HG03066 (cell line): ENCODE results near the gene EN2.

ENCODE experiments used
- ATAC-seq: cut with Tn5 transposase; IDR thresholded peaks from one replicate; pipeline ENCODE4 v1.9.1; 2021; ENCODE audit warnings: low read depth; ENCODE audit not compliant: unreplicated experiment

The EN2 gene

DNA sequence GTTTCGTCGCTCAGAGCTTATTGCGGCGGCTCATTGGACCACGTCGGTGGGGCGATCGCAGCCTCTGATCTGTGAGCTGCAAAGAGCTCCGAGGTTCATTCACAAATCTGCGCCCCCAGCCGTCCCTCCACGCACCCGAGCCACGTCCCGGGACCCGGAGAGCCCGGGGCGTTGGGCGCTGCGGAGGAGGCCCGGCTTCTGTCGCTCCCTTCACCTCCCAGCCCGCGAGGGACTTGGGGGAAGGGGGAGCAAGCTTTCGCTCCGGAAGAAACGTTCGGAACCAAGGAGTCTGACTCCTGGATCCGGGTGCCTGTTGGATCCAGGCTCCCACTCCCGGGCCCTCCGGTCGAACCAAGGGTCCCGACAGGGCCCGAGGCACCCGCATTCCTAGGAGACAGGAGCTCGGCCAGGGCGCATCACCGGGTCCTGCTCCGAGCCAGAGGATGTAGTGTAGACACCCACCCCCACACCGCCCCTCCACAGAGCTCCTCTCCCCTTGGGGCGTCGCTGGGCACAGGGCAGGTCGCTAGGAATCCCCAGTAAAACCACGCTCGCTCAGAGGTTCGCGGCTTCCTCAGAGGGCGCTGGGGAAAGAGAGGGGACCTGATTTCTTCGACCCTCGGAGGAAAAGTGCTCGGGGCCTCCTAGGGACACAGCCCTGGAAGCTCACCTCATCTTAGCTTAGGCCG, 7.9 kb upstream of the EN2 start:
- ATAC-seq, result no peak

DNA sequence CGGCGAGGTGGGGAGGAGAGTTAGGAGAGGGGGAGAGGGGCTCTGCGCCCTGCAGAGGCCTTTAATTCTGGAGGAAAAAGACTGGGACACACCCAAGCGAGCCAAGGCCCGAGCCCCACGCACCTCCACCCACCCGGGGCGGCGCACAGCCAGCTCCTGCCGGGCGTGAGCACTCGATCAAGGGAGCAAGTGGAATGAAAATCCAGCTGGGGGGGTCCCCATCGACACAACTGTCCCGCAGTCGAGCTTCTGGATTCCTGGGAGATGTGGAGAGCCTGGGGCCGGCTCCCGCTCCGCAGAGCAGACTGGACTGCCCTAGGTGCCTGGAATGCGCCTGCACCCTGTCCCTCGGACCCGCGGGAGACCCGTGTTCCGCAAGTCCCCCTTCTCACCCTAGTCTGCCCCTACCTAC, 7.4 kb upstream of the EN2 start:
- no peak for ATAC-seq

DNA sequence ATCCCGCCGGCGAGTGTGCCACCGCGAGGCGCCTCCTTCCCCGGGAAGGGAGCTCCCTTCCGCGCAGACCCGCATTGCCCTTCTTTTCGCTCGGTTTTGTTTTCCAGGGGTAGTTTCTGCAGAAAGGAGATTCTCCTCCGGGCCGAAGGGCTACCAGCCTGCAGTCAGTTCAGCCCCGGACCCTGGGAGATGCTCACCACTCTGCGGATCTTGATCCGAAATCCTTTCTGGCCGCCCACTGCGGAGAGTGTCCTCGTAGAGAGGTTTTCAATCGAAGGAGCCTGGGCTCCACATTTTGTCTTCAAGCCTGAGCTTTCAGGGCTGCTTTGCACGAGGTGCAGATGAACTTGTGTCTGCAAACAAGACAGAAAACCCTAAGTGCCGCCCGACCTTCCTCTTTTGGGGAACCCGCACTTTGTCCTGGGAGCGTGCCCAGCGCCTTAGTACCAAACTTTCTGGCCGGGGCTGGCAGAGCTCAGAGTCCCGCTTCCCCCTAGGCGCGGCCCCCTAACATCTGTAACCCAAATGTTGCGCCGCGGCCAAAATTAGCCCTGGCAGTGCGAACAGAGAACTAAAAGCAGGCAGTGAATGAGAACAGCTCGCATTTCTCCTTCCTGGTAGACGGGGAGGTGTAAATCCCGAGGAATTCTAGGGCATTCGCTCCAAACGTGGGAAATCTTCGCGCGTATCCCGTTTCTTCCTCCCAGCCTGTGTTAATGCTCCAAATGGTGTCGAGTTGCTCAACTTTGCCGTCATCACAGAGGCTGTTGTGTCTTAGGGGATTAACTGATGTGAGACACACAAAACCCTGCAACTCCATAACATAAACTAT, 6.7 kb upstream of the EN2 start:
- no peak for ATAC-seq

DNA sequence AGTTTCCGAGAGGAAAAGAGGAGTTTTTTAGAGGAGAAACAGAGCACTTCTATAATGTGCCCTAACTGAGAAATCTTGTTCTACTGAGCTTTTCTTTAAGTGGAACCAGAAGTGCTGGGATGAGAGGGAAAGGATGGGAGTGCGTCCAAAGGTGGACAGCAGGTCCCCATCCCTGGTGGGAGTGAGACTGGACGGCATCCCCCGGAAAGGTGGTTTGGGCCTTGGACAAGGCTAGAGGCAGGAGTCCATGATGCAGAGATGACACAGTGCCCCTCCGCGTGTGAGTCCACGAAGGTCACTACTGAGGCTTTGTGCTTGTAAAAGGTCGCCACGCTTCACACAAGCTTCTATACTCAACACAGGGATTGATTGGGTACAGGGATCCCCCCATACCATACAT, 6.1 kb upstream of the EN2 start:
- ATAC-seq, result no peak

DNA sequence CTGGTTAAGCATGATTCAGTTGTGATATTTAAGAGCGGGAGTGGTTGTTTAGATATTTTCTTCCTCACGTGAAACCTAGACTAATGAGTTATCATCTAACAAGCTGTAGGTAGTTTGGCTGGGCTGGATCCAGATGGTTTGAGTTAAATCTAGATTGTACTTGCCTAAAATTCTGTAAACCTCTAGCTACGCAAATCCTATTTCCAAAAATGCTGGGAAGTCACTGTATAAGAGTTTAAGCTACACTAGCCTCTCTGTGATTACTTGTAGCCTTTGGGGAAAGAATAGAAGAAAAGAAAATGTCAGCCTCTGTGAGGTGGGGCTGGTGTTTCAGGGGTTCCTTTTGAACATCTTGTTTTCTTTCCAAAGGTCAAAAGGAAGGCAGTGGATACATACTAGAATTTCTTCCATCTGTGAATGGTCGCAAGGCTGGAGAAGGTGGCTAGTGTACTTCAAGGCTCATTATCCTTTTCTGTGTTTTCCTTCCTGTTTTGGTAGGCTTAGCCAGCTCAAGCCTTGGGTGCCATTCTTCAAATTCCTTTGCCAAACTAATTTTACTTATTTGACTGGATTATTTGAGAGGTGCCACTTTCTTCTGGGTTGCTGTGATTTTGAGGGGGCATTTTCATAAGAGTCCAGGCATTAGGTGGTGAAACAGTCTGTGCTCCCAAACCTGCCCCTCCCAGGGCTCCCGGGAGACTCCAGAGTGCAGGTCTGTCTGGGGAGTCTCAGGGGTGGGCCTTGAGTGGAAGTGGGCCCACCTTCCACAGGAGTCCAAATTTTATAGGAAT, 5.2 kb upstream of the EN2 start:
- no peak for ATAC-seq

DNA sequence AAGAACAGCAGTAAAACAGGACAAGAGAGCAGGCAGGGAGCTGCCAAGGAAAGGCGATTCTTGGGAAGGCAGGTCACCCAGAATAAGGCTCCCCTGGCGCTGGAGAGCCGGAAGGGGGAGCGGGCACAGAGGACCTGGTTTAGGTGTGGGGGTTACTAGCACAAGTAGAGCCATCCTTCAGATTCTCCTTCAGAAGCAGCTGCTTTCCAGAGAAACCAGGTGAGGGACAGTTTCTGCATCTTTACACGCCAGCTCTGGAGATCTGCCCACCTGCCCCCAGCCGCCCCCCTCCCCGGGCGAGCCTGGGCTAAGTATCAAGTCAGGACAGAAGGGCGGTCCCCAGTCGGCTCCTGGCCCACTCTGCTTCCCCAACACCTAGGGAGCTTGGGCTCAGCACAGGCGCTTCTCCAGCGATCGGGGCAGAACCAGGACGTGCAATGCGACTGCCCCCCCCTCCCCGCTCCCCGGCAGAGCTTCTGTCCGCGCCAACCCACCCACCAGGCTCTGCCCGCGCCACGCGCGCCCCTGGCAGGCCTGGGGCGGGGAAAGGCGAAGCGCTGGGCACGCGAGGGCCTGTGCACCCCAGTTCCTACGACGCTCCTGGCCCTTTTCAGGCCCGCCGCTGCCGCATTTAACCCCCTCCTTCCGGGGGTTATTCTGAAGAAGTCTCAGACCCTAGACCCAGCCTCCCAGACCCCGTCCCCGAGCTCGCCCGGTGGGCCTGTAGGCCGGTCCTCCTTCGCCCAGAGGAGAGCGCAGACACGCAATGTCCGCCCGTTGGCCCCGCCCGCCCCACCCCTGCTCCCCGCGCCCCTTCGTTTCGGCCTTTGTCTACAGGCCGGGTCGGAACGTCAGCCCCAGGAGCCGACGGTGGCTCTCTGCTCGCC, 4.4 kb upstream of the EN2 start:
- ATAC-seq, result no peak

DNA sequence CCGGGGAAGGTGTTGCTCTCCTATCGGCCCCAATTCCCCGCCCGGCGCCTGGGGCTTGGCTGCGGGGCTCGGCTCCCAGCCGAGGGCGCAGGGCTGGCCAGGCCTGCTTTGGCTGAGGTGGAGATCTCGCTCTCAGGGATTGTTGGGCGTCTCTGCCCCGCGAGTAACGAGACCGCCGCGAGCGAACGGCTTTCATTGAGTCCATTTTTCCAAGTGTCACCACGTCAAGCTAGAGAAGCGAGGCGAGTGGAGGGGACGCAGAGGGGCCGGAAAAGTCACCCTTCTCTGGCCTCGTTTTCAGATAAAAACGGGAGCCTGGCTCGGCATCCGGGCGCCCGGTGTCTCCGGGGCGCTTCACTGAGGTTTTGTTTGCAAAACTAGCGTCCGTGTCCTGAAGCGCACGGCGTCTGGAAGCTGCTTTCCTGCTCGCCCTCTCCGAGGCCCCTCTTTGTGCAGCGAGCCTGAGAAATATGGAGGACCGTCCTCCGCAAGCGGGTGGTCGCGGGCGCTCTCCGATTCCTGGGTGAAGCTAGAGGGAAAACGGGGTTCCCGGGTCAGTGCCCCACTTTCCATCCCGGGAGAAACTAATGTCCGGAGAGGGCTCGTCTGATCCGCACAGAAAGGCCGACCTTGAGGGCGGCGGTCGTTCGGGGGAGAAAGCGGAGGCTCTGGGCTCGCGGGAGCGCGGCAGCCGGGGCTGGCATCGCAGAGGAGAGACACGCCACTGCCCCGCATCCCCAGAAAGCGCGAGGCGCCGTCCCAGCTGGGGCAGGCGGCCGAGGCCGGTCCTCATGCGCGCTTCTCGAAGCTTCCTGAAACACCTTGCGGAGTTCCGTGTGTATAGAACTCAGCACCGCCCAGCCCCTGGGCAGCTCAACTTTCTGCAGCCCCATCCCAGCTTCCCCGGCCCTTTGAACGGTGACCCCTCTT, 3.5 kb upstream of the EN2 start:
- ATAC-seq, result no peak

DNA sequence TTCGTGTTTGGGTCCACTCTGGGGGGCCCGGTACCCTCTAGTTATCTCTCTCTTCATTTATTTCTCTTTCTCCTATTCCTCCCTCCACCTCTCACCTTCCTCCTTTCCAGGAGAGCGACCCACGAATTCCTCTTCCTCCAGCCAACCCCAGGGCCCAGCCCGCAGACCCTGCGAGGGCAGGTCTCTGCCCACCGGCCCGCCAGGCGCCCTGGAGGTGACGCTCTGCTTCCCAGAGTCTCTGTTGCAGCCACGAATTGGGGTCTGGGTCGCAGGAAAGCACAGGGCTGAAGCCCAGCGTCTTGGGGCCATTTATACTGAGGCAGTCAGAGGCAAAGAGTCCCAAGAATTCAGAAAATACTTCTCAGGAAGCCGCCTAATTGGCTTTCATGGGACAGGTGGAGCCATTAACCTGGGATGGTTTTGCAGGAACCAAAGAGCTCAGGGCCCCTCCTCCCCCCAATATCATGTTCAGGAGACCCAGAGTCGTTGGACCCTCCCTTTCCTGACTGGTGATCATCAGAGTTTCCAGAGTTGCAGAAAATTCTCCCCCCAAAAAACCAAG, 2.7 kb upstream of the EN2 start:
- ATAC-seq, result no peak

DNA sequence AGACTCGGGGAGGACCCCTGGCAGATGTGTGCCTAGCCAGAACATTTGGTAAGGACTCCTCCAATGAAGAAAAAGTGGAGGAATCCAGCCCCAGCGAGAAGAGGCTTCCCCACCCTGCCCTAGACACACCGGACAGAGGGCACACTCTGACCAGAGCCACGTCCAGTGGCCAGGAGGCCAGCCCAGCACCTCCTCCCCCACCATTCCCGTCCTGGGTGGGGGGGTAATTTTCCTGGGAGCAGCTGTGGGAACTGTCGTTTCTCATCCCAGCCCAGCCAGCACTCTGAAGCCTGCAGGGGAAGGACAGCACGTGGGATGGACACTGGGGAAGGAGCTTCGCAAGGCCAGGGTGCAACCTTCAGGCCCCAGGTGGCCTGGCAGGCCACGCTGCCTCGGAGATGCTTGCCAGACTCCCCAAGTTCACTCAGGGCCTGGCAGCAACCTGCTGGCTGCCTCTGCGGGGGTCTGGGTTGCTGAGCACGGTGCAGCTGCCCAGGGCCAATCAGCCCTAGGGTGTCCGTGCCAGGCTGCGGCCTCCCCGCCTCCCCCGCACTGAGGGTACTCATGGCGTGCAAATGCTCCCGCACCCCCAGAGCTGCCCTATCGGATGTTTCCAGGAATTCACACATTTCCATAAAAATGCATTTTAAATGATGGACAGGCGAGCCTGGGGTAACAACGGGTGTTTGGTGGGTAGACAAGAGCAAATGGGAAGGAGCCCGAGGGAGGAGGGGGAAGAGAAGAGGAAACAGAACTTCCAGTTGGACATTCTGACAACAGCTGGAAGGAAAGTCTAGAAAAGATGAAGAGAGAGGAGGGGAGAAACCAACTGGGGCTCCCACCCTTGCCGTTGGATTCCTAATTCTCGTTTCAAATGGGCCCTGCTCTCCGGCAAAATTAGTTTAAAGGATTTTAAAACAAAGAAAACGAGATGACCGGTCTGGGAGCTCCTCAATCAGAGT, 1.9 kb upstream of the EN2 start:
- ATAC-seq, result no peak

DNA sequence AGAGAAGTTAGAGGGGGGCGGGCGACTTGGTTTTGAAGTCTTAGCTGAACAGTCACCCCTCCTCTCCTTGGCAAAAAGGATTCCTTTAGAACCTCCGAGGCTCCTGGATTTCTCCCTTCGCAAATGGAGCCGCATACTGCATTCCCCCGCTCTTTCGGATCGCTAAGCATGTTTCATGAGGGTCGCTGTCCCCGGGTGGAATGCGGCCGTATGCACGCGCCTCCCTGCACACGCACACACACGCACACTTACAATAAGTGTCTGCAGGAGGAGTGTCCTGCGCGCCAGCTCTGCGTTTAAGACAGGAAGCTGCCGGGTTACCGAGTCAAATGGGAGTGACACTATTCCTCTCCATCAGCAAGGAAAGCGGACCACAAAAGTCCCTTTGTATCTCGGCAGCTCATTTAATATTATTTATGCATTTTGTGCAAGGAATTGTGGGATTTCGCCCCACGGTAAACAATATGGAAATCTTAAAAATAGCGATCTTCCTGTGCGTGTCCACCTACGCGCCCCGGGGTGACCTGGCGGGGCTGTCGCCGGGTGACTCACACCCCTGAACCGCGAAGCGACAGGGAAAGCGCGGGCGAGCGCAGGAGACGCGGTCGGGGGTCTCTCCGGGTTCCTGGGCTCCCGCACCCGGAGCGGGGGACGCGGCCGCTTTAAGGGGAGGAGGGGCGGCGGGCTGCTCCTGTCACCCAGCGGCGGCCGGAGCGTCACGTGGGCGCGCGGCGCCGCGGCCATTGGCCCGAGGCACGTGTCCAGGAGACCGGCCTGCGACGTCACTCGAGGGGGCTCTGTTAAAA, 988 bp upstream of the EN2 start:
- no peak for ATAC-seq

DNA sequence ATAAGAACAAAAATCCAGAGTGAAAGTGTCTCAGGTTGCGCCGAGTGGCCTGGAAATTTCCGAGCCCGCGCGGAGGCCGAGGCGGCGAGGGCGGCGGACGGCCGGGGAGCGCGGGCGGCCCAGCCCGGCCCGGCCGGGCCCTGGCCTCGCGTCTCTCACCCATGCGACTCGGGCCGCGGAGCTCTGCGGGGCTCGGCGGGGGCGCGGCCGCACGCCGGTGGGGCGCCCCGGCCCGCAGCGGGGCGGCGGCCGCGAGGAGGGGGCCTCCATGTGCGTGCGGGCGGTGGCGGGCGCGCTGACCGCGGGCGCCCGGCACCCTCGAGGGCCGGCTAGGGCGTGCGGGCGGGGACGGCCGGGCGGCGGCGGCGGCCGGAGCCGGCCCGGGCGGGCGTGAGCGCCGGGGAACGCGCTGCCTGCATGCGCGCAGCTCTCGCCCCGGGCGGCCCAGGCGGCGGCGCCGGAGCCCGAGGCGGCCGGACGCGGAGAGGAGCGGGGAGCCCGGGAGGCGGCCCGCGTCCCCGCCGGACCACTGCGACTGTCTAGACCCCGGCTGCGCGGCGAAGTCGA, 302 bp upstream of the EN2 start:
- no peak for ATAC-seq

DNA sequence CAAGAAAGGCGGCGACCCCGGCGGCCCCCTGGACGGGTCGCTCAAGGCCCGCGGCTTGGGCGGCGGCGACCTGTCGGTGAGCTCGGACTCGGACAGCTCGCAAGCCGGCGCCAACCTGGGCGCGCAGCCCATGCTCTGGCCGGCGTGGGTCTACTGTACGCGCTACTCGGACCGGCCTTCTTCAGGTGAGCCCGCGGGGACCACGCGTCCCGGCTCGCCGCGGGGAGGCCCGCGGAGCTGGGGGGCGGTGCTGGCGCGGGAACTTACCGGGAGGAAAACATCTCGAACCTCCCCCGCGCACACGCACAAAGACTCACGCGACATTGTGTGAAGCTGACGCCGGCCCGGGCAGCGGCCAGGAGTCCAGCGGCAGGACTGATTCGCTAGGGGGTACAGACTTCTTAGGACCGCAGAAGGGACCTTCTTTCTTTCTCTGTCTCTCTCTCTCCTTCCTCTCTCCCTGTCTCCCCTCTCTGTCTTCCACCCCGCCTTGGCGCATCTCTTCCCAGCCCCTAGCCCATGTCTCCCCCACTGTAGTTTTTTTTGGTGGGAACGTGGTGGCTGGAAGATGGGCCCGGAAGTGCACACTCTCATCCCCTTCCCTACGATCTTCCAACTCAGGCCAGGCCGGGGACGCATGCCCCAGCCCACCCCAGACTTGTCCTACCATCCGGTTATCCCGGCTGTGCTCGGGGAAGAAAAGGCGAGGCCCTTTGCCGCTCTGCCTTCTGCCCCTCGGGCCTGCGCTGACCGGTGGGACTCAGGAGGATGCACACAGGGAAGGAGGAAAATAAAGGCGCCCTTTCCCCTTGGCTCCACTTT, 1.2 kb downstream of the EN2 start:
- no peak for ATAC-seq

DNA sequence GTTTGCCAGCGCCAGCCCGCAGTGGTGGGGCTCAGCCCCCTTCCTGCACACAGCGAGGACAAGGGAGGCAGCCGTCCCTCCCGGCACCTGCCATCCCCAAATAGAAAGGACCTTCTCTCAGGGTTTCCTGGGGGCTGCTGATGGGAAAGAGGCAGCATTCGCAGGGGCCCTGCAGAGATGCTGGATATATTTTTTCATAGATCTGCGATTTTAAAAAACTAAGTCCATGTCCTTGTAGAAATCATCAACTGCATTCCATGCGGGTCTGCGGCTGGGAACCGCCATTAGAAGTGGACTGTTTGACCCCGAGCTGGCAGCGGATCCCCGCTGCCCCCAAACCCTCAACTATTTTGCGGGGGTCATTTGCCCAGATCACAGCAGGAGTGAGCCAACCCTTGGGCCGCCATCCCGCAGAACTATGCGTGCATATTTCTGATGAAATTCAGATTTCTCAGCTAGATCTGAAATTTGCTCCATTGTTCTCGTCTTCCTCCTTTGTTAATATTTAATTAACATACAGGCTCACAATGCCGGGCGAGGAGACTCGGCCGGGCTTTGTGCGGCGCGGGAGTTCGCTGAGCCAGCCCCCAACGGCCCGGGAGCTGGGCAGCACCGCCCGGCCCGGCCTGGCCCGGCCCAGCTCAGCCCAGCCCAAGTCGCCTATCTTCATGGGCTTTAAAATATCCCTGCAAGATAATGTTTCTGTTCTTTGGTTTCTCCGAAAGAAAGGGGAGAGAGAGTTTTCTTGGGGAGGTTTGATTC, 2.0 kb downstream of the EN2 start:
- ATAC-seq, result no peak

DNA sequence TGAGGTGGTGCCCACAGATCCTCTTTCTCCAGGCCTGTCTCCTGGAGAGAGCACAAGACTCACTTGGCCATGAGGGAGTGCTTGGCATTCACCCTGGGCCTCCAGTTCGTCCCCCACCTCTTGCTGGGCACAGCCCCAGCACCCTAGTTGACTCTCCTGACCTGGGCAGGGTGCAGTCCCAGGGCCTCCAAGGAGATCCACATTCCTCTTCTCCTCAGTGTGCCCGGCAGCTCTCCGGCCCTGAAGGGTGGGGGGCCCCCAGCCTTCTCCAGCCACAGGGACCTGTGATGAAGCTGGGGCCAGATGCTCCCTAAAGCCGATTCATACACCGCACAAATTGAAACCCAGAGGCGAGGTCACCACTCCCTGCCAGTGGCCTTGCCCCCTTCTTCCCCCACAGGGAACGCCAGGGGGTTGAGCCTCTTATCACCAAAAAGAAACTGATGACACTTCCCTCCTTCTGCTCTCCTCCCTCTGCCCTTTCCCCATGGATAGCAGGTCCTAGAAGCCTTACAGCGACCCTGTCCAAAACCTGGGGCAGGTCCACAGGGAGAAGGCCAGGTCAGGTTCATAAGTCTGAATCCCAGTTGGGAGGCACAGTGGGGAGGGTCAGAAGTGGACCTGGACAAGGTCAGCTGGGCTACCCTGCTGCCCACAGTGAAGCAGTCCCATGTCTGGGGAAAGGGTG, 3.1 kb downstream of the EN2 start:
- ATAC-seq, result no peak

DNA sequence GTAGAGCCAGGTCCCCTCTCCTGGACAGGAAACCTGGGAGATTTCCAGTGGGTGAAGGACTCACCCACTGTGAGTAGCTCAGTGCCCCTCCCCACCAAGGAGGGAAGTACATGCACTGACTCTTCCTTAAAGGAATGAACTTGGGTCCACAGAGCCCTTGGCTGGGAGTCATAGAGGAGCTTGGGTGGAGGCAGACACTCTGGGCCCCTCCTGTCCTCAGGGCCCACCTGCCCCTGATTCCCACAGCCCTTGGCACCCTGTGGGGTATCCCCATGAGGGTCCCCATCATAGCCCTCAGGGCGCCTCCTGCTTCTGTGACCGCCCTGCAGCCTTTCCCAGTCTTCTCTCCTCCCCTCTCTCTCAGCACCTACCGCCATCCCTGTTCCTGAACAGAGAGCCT, 3.7 kb downstream of the EN2 start:
- ATAC-seq, result no peak
